RWPE2 (cell line): ENCODE results near the gene ASPN.

Experiments
- ATAC-seq: fragments of 200-7000 bp; cut with Tn5 transposase; 3 replicates; pipeline ENCODE4 v1.9.1; 2021; ENCODE audit warnings: low read depth
- DNase-seq: peaks from one replicate; pipeline ENCODE4 v3.0.0-alpha.2; 2020; ENCODE audit warnings: low spot score
- H3K27ac ChIP-seq: fragments of 450-650 bp; 2 replicates; pipeline ENCODE4 v1.5.1; 2017; ENCODE audit warnings: mild to moderate bottlenecking; ENCODE audit not compliant: poor library complexity, severe bottlenecking
- H3K27me3 ChIP-seq: fragments of 250-450 bp; sonication (Bioruptor Pico); 2 replicates; pipeline ENCODE4 v1.5.1; 2021; ENCODE audit warnings: mild to moderate bottlenecking, moderate library complexity; ENCODE audit not compliant: insufficient read depth, poor library complexity, severe bottlenecking
- H3K36me3 ChIP-seq: fragments of 250-450 bp; sonication (Bioruptor Pico); 2 replicates; pipeline ENCODE4 v1.5.1; 2020; ENCODE audit warnings: low read depth, mild to moderate bottlenecking, moderate library complexity
- H3K4me1 ChIP-seq: fragments of 250-450 bp; sonication (Bioruptor Pico); 2 replicates; pipeline ENCODE4 v1.5.1; 2021; ENCODE audit warnings: mild to moderate bottlenecking, moderate library complexity; ENCODE audit not compliant: insufficient read depth, poor library complexity, severe bottlenecking
- H3K4me3 ChIP-seq: fragments of 250-450 bp; sonication (Bioruptor Pico); 2 replicates; pipeline ENCODE4 v1.5.1; 2021; ENCODE audit warnings: mild to moderate bottlenecking, moderate library complexity; ENCODE audit not compliant: severe bottlenecking
- H3K9me3 ChIP-seq: fragments of 250-450 bp; sonication (Bioruptor Pico); 2 replicates; pipeline ENCODE4 v1.5.1; 2021; ENCODE audit warnings: mild to moderate bottlenecking, moderate library complexity; ENCODE audit not compliant: severe bottlenecking
- TF ChIP-seq, protein P1 (sequence below): fragments of 450-650 bp; IDR thresholded peaks from one replicate; pipeline ENCODE4 v1.5.1; 2017; ENCODE audit warnings: mild to moderate bottlenecking, moderate library complexity; ENCODE audit not compliant: poor library complexity, severe bottlenecking

Gene ASPN

DNA sequence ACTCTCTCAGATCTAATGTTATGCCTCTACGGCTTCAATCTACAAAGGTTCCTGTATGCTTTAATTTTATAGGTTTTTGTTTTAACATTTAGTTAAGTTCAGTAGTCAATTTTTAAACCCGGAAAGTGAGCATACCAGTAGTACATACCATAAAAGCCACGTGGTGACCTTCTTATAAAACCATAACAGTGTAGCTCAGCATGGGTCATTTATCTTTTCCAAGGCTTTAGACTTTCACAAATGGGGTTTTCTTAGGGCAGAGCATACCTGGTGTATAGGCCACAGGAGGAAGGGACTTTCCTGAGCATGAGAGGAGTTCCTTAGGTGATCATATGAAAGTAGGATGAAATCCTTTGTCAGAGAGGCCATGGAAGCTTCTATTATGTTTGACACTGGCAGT lies 30.3 kb upstream of the ASPN start:
- no peaks in the 10 kb centered on the region for H3K27me3 ChIP-seq
- TF ChIP-seq, protein P1, sequence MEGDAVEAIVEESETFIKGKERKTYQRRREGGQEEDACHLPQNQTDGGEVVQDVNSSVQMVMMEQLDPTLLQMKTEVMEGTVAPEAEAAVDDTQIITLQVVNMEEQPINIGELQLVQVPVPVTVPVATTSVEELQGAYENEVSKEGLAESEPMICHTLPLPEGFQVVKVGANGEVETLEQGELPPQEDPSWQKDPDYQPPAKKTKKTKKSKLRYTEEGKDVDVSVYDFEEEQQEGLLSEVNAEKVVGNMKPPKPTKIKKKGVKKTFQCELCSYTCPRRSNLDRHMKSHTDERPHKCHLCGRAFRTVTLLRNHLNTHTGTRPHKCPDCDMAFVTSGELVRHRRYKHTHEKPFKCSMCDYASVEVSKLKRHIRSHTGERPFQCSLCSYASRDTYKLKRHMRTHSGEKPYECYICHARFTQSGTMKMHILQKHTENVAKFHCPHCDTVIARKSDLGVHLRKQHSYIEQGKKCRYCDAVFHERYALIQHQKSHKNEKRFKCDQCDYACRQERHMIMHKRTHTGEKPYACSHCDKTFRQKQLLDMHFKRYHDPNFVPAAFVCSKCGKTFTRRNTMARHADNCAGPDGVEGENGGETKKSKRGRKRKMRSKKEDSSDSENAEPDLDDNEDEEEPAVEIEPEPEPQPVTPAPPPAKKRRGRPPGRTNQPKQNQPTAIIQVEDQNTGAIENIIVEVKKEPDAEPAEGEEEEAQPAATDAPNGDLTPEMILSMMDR = no peak
- H3K4me3 ChIP-seq = no peak overlapping the region
- no peaks in the 10 kb centered on the region for H3K4me1 ChIP-seq
- ATAC-seq = no peak
- H3K27ac ChIP-seq = no peak overlapping the region
- H3K9me3 ChIP-seq = no peaks in the 10 kb centered on the region
- no peaks in the 10 kb centered on the region for H3K36me3 ChIP-seq
- no peak for DNase-seq

DNA sequence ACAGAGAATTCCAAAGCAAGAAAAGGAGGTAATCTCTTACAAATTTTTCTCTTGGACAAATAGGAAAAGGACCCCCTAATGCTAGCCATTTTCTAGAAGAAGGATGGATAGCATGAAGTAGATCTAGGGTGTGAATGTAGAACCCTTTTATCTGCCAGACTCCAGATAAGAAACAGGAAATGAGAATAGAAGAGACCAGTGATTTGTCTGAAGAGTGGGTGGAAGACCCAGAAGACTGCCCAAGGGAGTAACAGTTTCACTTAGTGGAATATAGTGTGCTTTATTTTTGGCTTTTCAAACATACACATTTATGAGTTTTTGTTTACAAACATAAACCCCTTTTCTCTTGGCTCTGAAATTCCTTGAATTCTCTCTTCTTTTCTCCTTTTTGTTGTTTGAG lies 28.4 kb upstream of the ASPN start:
- H3K27ac ChIP-seq = no peak overlapping the region
- H3K9me3 ChIP-seq = no peaks in the 10 kb centered on the region
- no peaks in the 10 kb centered on the region for H3K27me3 ChIP-seq
- peaks cover 17% of the 10 kb centered on the region for H3K4me1 ChIP-seq
- TF ChIP-seq, protein P1 = no peak
- DNase-seq (no peak), ATAC-seq (no peak)
- no peak overlapping the region for H3K4me3 ChIP-seq
- no peaks in the 10 kb centered on the region for H3K36me3 ChIP-seq

DNA sequence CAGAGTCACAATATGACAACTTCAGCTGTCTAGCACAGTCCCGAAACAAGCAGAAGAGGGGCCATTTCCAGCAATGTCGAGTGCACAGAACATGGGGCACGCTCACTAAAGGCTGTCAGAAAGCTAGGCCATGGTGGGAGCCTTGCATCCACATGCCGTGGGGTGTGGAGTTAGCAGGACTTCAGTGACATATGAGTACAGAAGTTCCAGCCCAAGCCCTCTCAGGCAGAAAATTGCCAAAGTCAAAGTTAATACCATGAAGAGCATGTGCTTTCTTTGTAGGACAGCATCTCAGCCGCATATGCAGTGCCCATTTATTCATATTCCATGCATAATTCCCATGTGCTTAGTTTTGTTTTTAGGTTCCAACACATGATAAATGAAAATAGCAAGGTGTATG lies 26.7 kb upstream of the ASPN start:
- TF ChIP-seq, protein P1 = no peak
- DNase-seq (no peak), ATAC-seq (no peak)
- H3K9me3 ChIP-seq = no peaks in the 10 kb centered on the region
- H3K4me3 ChIP-seq = no peak overlapping the region
- H3K27ac ChIP-seq = no peak overlapping the region
- H3K27me3 ChIP-seq = no peaks in the 10 kb centered on the region
- no peaks in the 10 kb centered on the region for H3K36me3 ChIP-seq
- peaks cover 21% of the 10 kb centered on the region for H3K4me1 ChIP-seq

DNA sequence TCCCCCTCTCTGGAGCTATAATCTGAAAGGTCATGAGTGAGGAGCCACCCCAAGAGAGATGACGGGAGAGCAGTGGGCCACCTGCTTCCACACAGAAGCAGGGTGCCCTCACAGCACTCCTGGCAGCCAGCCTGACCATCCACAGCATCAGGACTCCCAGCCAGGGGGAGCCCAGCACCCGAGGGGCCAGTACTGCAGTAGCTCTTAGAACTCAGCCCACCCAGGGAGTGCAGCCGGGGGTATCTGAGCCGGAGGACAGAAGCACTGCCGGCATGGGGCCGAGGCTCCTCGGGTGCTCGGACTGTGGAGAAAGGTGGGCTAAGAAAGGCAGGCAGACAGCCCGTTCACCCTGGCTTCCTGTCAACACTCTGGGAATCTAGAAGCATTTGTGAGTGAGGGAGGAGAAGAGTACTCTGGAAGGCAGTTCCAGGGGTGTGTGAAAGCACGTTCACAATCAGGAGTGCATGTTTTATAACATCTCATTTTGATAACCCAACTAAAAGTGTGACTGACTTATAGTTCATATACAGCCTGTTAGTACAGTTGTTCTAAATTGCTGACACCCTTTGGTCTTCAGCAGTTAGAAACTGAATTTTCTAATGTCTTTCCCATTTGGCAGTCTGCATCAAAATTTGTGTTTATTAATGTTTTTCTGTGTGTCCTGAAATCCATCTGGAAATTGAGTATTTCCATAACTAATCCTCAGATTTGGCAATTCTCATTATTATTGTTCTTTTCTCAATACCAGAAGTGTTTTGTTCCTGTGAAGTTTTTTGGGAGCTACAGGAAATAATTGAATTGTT lies 25.9 kb upstream of the ASPN start:
- H3K9me3 ChIP-seq = no peaks in the 10 kb centered on the region
- DNase-seq (no peak), ATAC-seq (no peak)
- no peak overlapping the region for H3K4me3 ChIP-seq
- TF ChIP-seq, protein P1 = no peak
- no peaks in the 10 kb centered on the region for H3K27me3 ChIP-seq
- no peak overlapping the region for H3K27ac ChIP-seq
- H3K4me1 ChIP-seq = peaks cover 21% of the 10 kb centered on the region
- H3K36me3 ChIP-seq = no peaks in the 10 kb centered on the region

DNA sequence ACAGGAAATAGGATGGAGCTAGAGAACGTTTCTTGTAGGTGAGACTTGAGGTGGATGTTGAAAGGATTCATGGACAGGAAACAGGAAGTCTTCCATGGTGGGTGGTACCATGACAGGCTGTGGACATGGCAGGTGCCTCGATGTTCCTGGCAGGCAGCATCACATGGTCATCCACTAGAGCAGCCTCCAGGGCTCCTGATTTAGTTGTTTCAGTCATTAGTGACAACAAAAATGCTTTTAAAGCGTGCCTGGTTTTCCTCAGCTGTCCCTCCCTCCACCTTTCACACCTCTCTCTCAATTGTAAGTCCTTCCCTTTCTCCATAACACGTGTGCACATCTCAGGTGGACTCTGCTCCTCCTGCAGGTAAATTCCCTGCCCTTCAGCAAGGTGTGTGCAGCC lies 25.2 kb upstream of the ASPN start:
- H3K4me1 ChIP-seq = peaks cover 21% of the 10 kb centered on the region
- no peaks in the 10 kb centered on the region for H3K9me3 ChIP-seq
- peak overlapping the region; percentile 86 for H3K27ac ChIP-seq
- H3K27me3 ChIP-seq = no peaks in the 10 kb centered on the region
- no peaks in the 10 kb centered on the region for H3K36me3 ChIP-seq
- no peak for DNase-seq
- no peak for ATAC-seq
- TF ChIP-seq, protein P1 = no peak
- no peak overlapping the region for H3K4me3 ChIP-seq
